ENCODE data around the gene FANCI. TPM values are rescaled to one million over a fixed set of nuclear protein-coding genes. Genes with fewer than 3 reads are reported as not detected.

FANCI gene
- total RNA-seq, 1 experiment from 2014 or later, result 49.5 TPM

DNA sequence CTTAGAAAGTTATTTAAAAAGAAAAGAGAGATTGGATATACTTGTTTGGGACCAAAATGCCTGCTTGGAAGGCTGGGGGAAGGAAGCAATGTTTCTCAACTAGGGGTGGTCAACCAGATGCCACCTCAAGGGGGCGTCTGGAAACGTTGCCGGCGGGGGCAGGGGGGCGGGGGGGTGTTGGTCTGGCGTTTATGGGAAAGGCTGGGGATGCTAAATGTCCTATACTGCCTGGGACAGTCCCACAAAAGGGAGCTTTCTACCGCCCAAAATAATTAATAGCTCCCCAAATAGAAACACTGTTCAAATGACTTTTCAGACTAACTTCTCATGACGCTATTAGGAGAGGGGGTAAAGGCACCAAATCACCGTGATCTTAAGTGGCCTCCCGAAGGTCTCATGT lies 88.7 kb downstream of the FANCI start:
- TF ChIP-seq EZH2 (IDR thresholded peaks at IDR 0.05; ENCODE audit: low read length, unreplicated experiment) (no peak), EZH2phosphoT487 (IDR thresholded peaks at IDR 0.05; ENCODE audit: borderline replicate concordance, low read length) (no peak)
- TF ChIP-seq, protein P1, sequence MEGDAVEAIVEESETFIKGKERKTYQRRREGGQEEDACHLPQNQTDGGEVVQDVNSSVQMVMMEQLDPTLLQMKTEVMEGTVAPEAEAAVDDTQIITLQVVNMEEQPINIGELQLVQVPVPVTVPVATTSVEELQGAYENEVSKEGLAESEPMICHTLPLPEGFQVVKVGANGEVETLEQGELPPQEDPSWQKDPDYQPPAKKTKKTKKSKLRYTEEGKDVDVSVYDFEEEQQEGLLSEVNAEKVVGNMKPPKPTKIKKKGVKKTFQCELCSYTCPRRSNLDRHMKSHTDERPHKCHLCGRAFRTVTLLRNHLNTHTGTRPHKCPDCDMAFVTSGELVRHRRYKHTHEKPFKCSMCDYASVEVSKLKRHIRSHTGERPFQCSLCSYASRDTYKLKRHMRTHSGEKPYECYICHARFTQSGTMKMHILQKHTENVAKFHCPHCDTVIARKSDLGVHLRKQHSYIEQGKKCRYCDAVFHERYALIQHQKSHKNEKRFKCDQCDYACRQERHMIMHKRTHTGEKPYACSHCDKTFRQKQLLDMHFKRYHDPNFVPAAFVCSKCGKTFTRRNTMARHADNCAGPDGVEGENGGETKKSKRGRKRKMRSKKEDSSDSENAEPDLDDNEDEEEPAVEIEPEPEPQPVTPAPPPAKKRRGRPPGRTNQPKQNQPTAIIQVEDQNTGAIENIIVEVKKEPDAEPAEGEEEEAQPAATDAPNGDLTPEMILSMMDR (conservative IDR thresholded peaks at IDR 0.05; ENCODE audit: low read depth, low read length), result peak; percentile 39
- peak; percentile 14 for DNase-seq
- H2AFZ ChIP-seq (ENCODE audit: low read length), result no peak overlapping the region
- no peaks in the 10 kb centered on the region for H3K9me2 ChIP-seq (replicated peaks; ENCODE audit: low read length)
- ChIA-PET POLR2A (ENCODE audit: unreplicated experiment) (no interaction called here), CTCF (no interaction called here)
- H4K20me1 ChIP-seq (ENCODE audit: low read length), result peaks cover 46% of the 10 kb centered on the region
- no peaks in the 10 kb centered on the region for H3K9me3 ChIP-seq (ENCODE audit: low read length)
- no peak overlapping the region for H3K9ac ChIP-seq (ENCODE audit: low read length)
- no peak overlapping the region for H3K27ac ChIP-seq (ENCODE audit: low read length)
- peak overlapping the region; percentile 97 for H3K4me2 ChIP-seq (ENCODE audit: low read length)
- H3K36me3 ChIP-seq (ENCODE audit: low read depth, low read length), result peaks cover 53% of the 10 kb centered on the region
- no peak for ATAC-seq
- H3K4me3 ChIP-seq (ENCODE audit: low read length), result peak overlapping the region; percentile 80; the same call in 1 of the 2 replicates
- H3K4me1 ChIP-seq (ENCODE audit: insufficient read depth, low read length), result peaks cover 29% of the 10 kb centered on the region
- H3F3A ChIP-seq (ENCODE audit: low read length, unreplicated experiment), result no peaks in the 10 kb centered on the region
- no peaks in the 10 kb centered on the region for H3K27me3 ChIP-seq (ENCODE audit: low read length)
- peaks cover 58% of the 10 kb centered on the region for H3K79me2 ChIP-seq (ENCODE audit: low read length)
- no TSS peak for BruUV-seq (replicated peaks)
- intact Hi-C loops (cut with micrococcal nuclease), result no loop called here

DNA sequence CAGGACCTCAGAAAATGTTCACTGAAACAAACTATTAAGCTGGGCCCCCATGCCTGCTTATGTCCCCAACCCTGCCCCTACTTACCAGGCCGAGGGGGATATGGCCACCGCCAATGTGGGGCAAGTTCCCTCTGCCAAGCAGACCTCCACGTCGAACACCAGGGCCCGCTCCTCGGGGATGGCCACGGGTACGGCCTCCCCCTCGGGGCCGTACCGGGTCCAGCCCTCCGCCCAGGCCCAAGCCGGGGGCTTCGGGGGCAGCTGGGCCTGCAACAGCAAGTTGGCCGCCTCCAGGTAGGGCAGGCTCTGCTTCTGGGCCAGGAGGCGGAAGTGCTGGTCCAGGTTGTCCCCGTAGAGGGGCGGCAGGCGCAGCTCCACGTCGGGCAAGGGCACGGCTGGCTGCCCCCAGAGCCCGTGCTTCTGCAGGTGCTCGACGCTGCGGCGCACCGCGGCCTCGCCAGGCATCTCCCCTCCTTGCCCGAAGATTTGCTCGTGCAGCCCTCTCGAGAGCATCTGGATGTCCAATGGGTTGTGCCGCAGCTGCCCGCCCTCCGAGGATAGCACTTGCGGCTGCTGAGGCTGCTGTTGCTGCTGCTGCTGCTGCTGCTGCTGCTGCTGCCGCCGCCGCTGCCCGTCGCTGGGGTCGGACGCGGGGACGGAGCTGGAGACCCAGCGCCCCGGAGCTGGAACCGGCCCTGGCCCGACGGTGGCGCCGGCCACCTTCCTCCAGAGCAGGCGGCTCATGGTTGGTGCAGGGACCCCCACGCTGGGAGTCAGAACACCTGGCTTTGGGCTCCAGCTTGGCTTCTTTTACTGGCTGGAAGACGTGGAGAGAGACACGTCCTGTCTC lies 89.5 kb downstream of the FANCI start:
- Histone ChIP-seq H3K36me3 (ENCODE audit: low read depth, low read length) (peaks cover 46% of the 10 kb centered on the region), H3K79me2 (ENCODE audit: low read length) (peaks cover 55% of the 10 kb centered on the region), H3K4me1 (ENCODE audit: insufficient read depth, low read length) (peaks cover 29% of the 10 kb centered on the region), H3K27me3 (ENCODE audit: low read length) (no peaks in the 10 kb centered on the region), H2AFZ (ENCODE audit: low read length) (no peak overlapping the region), H3K27ac (ENCODE audit: low read length) (no peak overlapping the region), H3K9ac (ENCODE audit: low read length) (peak overlapping the region; percentile 84), H3K9me3 (ENCODE audit: low read length) (no peaks in the 10 kb centered on the region), H3F3A (ENCODE audit: low read length, unreplicated experiment) (no peaks in the 10 kb centered on the region), H4K20me1 (ENCODE audit: low read length) (peaks cover 45% of the 10 kb centered on the region), H3K4me2 (ENCODE audit: low read length) (peak overlapping the region; percentile 97), H3K9me2 (replicated peaks; ENCODE audit: low read length) (no peaks in the 10 kb centered on the region), H3K4me3 (ENCODE audit: low read length) (peak overlapping the region; percentile 80)
- no peak for DNase-seq
- CTCF ChIA-PET, result no interaction called here
- intact Hi-C loops (cut with micrococcal nuclease), result no loop called here
- ATAC-seq, result no peak
- POLR2A ChIA-PET (ENCODE audit: unreplicated experiment), result no interaction called here
- TF ChIP-seq, protein P1 (conservative IDR thresholded peaks at IDR 0.05; ENCODE audit: low read depth, low read length), result no peak
- TF ChIP-seq EZH2phosphoT487 (IDR thresholded peaks at IDR 0.05; ENCODE audit: borderline replicate concordance, low read length) (no peak), EZH2 (IDR thresholded peaks at IDR 0.05; ENCODE audit: low read length, unreplicated experiment) (no peak)
- BruUV-seq (replicated peaks), result no TSS peak

DNA sequence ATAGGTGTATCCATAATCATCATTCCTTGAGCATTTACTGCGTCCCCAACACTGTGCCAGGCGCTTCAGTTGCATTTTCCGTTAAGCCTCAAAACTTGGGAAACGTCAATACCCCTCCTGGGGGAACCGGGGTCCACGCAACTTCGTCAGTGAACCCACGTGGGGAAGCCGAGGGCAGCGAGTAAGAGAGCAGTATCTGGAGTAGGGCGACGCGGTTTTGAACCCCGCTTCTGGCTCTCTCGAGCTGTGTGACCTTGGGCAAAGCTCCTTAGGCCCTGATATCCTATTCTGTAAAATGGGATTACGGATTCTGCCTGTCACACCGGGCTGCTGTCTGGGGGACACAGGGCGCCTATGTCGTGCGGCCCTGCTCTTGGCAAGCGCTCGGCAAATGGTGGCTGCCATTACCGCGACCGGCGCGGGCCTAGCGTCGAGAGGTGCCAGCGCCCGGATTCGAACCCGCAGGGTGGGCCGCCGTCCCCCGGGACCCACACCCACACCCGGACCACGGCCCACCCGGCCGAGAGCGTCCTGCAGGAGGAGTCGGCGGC lies 90.3 kb downstream of the FANCI start:
- TF ChIP-seq EZH2 (IDR thresholded peaks at IDR 0.05; ENCODE audit: low read length, unreplicated experiment), result no peak
- no peak for TF ChIP-seq EZH2phosphoT487 (IDR thresholded peaks at IDR 0.05; ENCODE audit: borderline replicate concordance, low read length)
- peaks cover 52% of the 10 kb centered on the region for H3K79me2 ChIP-seq (ENCODE audit: low read length)
- H3K27ac ChIP-seq (ENCODE audit: low read length), result no peak overlapping the region; the same call in 1 of the 2 replicates
- BruUV-seq (replicated peaks), result no TSS peak
- POLR2A ChIA-PET (ENCODE audit: unreplicated experiment), result no interaction called here
- H4K20me1 ChIP-seq (ENCODE audit: low read length), result peaks cover 45% of the 10 kb centered on the region
- intact Hi-C loops (cut with micrococcal nuclease), result no loop called here
- peaks cover 29% of the 10 kb centered on the region for H3K4me1 ChIP-seq (ENCODE audit: insufficient read depth, low read length)
- H3K36me3 ChIP-seq (ENCODE audit: low read depth, low read length), result peaks cover 38% of the 10 kb centered on the region
- H3K4me2 ChIP-seq (ENCODE audit: low read length), result peak overlapping the region; percentile 97
- ATAC-seq, result no peak; the same call in 1 of the 2 replicates
- H3K27me3 ChIP-seq (ENCODE audit: low read length), result no peaks in the 10 kb centered on the region
- H3K9me2 ChIP-seq (replicated peaks; ENCODE audit: low read length), result no peaks in the 10 kb centered on the region
- H2AFZ ChIP-seq (ENCODE audit: low read length), result no peak overlapping the region
- CTCF ChIA-PET, result interaction anchor here (0.6 kb wide), 1 partner anchor 127 kb away, joined by 3 read pairs; no protein-coding TSS in a partner anchor
- no peaks in the 10 kb centered on the region for H3K9me3 ChIP-seq (ENCODE audit: low read length)
- no peak for DNase-seq
- H3F3A ChIP-seq (ENCODE audit: low read length, unreplicated experiment), result no peaks in the 10 kb centered on the region
- peak overlapping the region; percentile 84 for H3K9ac ChIP-seq (ENCODE audit: low read length)
- H3K4me3 ChIP-seq (ENCODE audit: low read length), result peak overlapping the region; percentile 80

All from PC-3 (cell line).